ENCODE results near the gene YY1.

- TF ChIP-seq, protein P1, sequence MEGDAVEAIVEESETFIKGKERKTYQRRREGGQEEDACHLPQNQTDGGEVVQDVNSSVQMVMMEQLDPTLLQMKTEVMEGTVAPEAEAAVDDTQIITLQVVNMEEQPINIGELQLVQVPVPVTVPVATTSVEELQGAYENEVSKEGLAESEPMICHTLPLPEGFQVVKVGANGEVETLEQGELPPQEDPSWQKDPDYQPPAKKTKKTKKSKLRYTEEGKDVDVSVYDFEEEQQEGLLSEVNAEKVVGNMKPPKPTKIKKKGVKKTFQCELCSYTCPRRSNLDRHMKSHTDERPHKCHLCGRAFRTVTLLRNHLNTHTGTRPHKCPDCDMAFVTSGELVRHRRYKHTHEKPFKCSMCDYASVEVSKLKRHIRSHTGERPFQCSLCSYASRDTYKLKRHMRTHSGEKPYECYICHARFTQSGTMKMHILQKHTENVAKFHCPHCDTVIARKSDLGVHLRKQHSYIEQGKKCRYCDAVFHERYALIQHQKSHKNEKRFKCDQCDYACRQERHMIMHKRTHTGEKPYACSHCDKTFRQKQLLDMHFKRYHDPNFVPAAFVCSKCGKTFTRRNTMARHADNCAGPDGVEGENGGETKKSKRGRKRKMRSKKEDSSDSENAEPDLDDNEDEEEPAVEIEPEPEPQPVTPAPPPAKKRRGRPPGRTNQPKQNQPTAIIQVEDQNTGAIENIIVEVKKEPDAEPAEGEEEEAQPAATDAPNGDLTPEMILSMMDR (IDR thresholded peaks at IDR 0.05; ENCODE audit: poor library complexity): no peak
- TF ChIP-seq EZH2 (IDR thresholded peaks at IDR 0.05; ENCODE audit: borderline replicate concordance): no peak
- TF ChIP-seq EZH2phosphoT487 (IDR thresholded peaks at IDR 0.05; ENCODE audit: low read depth, severe bottlenecking, unreplicated experiment): no peak
These were observed 39.6 kb upstream of the YY1 start for GRCh38 chr14:100199240-100199860.
